Measurements from ENCODE around the gene DIP2C.

DIP2C gene

GRCh38 chr10:375815-376505, 313.5 kb downstream of the DIP2C start:
- Histone ChIP-seq H3K4me1 (ENCODE audit: insufficient read depth, low read length, poor library complexity, severe bottlenecking) (peaks cover 14% of the 10 kb centered on the region), H3K9me2 (replicated peaks; ENCODE audit: low read depth, low read length) (no peaks in the 10 kb centered on the region), H3K27me3 (ENCODE audit: insufficient read depth, low read length, poor library complexity, severe bottlenecking) (no peaks in the 10 kb centered on the region), H4K20me1 (ENCODE audit: insufficient read depth, low read length, poor library complexity, severe bottlenecking) (no peaks in the 10 kb centered on the region), H3K36me3 (ENCODE audit: insufficient read depth, low read length) (no peaks in the 10 kb centered on the region), H3F3A (ENCODE audit: low read depth) (no peaks in the 10 kb centered on the region), H3K4me2 (ENCODE audit: low read depth, low read length, poor library complexity, severe bottlenecking) (no peak overlapping the region), H2AFZ (ENCODE audit: low read length) (no peak overlapping the region), H3K79me2 (ENCODE audit: insufficient read depth, low read length) (no peaks in the 10 kb centered on the region), H3K9ac (ENCODE audit: low read depth, low read length, poor library complexity, severe bottlenecking) (no peak overlapping the region), H3K9me3 (ENCODE audit: insufficient read depth, low read depth, low read length) (no peaks in the 10 kb centered on the region), H3K4me3 (ENCODE audit: low read length, poor library complexity, severe bottlenecking) (no peak overlapping the region)
- TF ChIP-seq EZH2phosphoT487 (IDR thresholded peaks at IDR 0.05; ENCODE audit: borderline replicate concordance), result no peak
- TF ChIP-seq, protein P1, sequence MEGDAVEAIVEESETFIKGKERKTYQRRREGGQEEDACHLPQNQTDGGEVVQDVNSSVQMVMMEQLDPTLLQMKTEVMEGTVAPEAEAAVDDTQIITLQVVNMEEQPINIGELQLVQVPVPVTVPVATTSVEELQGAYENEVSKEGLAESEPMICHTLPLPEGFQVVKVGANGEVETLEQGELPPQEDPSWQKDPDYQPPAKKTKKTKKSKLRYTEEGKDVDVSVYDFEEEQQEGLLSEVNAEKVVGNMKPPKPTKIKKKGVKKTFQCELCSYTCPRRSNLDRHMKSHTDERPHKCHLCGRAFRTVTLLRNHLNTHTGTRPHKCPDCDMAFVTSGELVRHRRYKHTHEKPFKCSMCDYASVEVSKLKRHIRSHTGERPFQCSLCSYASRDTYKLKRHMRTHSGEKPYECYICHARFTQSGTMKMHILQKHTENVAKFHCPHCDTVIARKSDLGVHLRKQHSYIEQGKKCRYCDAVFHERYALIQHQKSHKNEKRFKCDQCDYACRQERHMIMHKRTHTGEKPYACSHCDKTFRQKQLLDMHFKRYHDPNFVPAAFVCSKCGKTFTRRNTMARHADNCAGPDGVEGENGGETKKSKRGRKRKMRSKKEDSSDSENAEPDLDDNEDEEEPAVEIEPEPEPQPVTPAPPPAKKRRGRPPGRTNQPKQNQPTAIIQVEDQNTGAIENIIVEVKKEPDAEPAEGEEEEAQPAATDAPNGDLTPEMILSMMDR (conservative IDR thresholded peaks at IDR 0.05; ENCODE audit: low read length), result no peak

DNA sequence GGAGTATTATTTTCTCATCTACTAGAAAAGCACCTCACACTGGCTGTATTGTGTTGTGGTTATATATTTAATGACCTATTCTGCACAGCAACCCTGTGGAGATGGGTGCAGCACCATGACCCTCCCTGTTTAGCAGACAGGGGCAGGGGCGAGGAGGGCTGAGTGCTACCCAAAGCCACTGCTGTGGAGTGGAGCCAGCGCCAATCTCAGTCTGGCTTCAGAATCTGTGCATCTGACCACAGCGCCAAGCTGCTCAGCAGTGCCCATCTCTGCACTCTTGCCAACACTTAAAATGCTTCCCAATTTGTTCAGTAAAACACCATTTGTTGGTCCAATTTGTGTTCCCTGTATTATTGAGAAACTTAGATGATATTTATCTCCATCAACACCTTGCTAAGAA, 315.1 kb downstream of the DIP2C start:
- H3K9ac ChIP-seq (ENCODE audit: low read depth, low read length, poor library complexity, severe bottlenecking), result no peak overlapping the region
- H3K4me2 ChIP-seq (ENCODE audit: low read depth, low read length, poor library complexity, severe bottlenecking), result no peak overlapping the region
- no peaks in the 10 kb centered on the region for H3K36me3 ChIP-seq (ENCODE audit: insufficient read depth, low read length)
- H3K4me1 ChIP-seq (ENCODE audit: insufficient read depth, low read length, poor library complexity, severe bottlenecking), result peaks cover 14% of the 10 kb centered on the region
- no peak overlapping the region for H3K4me3 ChIP-seq (ENCODE audit: low read length, poor library complexity, severe bottlenecking)
- H3F3A ChIP-seq (ENCODE audit: low read depth), result no peaks in the 10 kb centered on the region
- no peaks in the 10 kb centered on the region for H3K9me3 ChIP-seq (ENCODE audit: insufficient read depth, low read depth, low read length)
- no peaks in the 10 kb centered on the region for H4K20me1 ChIP-seq (ENCODE audit: insufficient read depth, low read length, poor library complexity, severe bottlenecking)
- H2AFZ ChIP-seq (ENCODE audit: low read length), result no peak overlapping the region
- no peaks in the 10 kb centered on the region for H3K79me2 ChIP-seq (ENCODE audit: insufficient read depth, low read length)
- no peak for TF ChIP-seq EZH2phosphoT487 (IDR thresholded peaks at IDR 0.05; ENCODE audit: borderline replicate concordance)
- TF ChIP-seq, protein P1 (conservative IDR thresholded peaks at IDR 0.05; ENCODE audit: low read length), result no peak
- H3K27me3 ChIP-seq (ENCODE audit: insufficient read depth, low read length, poor library complexity, severe bottlenecking), result no peaks in the 10 kb centered on the region
- H3K9me2 ChIP-seq (replicated peaks; ENCODE audit: low read depth, low read length), result no peaks in the 10 kb centered on the region

DNA sequence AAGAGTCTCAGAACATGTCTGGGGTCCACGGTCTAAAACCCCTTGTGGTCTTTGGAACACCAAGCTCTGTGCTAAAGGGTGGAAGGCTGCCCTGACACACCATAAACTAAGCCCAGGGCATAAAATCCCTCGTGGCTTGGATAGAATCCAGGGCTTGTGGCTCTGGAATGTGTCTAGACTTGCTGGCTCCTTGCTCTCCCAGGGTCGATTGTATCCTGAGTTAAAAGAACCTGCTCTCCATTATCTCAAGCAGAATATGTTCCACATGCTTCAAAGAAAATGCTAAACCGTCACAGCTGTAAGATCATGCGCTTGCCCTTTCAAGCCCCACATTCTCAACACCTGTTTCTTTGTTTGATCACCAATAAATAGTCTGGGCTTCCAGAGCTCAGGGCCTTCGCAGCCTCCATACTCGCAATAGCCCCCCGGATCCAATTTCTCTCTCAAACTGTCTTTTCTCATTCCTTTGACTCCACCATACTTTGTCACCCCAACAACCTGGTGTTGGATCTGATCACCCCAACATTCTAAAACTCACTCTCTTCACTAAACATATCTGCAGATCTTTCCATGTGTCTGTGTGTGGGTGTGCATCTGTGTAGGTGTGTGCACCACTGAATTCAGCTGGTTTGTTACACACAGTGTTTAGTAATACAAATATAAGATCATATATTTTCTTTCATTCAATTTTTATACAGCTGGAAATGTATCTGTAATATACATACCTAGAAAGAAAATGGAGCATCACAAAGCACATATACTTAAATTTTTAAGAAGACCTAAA, 315.8 kb downstream of the DIP2C start:
- H3K4me3 ChIP-seq (ENCODE audit: low read length, poor library complexity, severe bottlenecking), result no peak overlapping the region
- no peaks in the 10 kb centered on the region for H3K36me3 ChIP-seq (ENCODE audit: insufficient read depth, low read length)
- H3K27me3 ChIP-seq (ENCODE audit: insufficient read depth, low read length, poor library complexity, severe bottlenecking), result no peaks in the 10 kb centered on the region
- peaks cover 14% of the 10 kb centered on the region for H3K4me1 ChIP-seq (ENCODE audit: insufficient read depth, low read length, poor library complexity, severe bottlenecking)
- TF ChIP-seq EZH2phosphoT487 (IDR thresholded peaks at IDR 0.05; ENCODE audit: borderline replicate concordance), result no peak
- TF ChIP-seq, protein P1 (conservative IDR thresholded peaks at IDR 0.05; ENCODE audit: low read length), result no peak
- H3F3A ChIP-seq (ENCODE audit: low read depth), result no peaks in the 10 kb centered on the region
- no peak overlapping the region for H2AFZ ChIP-seq (ENCODE audit: low read length)
- H3K79me2 ChIP-seq (ENCODE audit: insufficient read depth, low read length), result no peaks in the 10 kb centered on the region
- no peaks in the 10 kb centered on the region for H4K20me1 ChIP-seq (ENCODE audit: insufficient read depth, low read length, poor library complexity, severe bottlenecking)
- no peaks in the 10 kb centered on the region for H3K9me3 ChIP-seq (ENCODE audit: insufficient read depth, low read depth, low read length)
- no peaks in the 10 kb centered on the region for H3K9me2 ChIP-seq (replicated peaks; ENCODE audit: low read depth, low read length)
- no peak overlapping the region for H3K9ac ChIP-seq (ENCODE audit: low read depth, low read length, poor library complexity, severe bottlenecking)
- H3K4me2 ChIP-seq (ENCODE audit: low read depth, low read length, poor library complexity, severe bottlenecking), result no peak overlapping the region

Data from Loucy (cell line).